Measurements from ENCODE around the gene PLIN4. TPM values are rescaled to one million over a fixed set of nuclear protein-coding genes. Genes with fewer than 3 reads are reported as not detected.

Gene PLIN4
- total and polyA plus RNA-seq, 8 donors = 0.88 to 4.0 (median 1.1) TPM

GRCh38 chr19:4523306-4524110 is 5.2 kb upstream of the PLIN4 start:
- intact Hi-C loops (cut with DNase I) = no loop called here
- Histone ChIP-seq H3K36me3 (no peaks in the 10 kb centered on the region), H3K4me1 (peaks cover 0 to 3% of the 10 kb centered on the region in 2 donors), H3K9me3 (no peaks in the 10 kb centered on the region), H3K27me3 (peaks cover 0 to 31% of the 10 kb centered on the region in 2 donors), H3K27ac (no peak overlapping the region), H3K4me3 (no peak overlapping the region)
- ATAC-seq = peak; percentile 66
- DNase-seq = peak in 2 of 4 donors; percentile 67 to 91
- TF ChIP-seq CTCF (IDR thresholded peaks at IDR 0.05) = peak; percentile 20 to 75

DNA sequence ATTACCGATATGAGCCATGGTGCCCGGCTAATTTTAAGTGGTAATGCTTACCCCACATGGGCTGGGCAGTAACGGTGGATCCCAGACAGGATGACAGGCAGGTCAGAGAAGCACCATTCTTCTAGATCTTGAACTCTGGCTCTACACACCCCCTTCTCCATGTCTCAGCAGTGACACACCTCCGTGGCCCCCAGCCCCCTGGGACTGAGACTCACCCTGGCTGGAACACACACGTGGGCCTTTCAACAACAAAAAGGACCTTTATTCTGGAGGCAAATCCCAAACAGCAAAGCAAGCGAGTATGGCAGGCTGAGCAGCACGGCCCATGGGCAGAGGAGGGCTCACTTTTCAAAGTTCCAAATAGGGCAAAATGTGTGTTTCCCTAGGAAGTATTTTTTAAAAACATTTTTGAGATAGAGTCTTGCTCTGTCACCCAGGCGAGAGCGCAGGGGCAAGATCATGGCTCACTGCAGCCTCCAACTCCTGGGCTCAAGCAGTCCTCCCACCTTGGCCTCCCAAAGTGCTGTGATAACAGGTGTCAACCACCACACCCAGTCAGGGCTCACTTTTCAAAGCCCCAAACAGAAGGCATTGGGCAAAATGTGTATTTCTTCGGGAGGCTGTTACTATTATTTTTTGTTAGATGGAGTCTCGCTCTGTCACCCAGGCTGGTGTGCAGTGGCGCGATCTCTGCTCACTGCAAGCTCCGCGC is 4.2 kb upstream of the PLIN4 start:
- intact Hi-C loops (cut with DNase I) = no loop called here
- Histone ChIP-seq H3K4me3 (no peak overlapping the region), H3K27ac (no peak overlapping the region), H3K27me3 (peaks cover 0 to 42% of the 10 kb centered on the region in 2 donors), H3K36me3 (no peaks in the 10 kb centered on the region), H3K9me3 (no peaks in the 10 kb centered on the region), H3K4me1 (peaks cover 0 to 3% of the 10 kb centered on the region in 2 donors)
- no peak for TF ChIP-seq CTCF (IDR thresholded peaks at IDR 0.05)
- no peak for ATAC-seq
- no peak for DNase-seq

- intact Hi-C loops (cut with DNase I) = no loop called here
- ATAC-seq (no peak), DNase-seq (no peak)
- H3K27me3 ChIP-seq = peaks cover 0 to 48% of the 10 kb centered on the region in 2 donors
- H3K9me3 ChIP-seq = no peaks in the 10 kb centered on the region
- no peak for TF ChIP-seq CTCF (IDR thresholded peaks at IDR 0.05)
- no peak overlapping the region for H3K27ac ChIP-seq
- H3K4me3 ChIP-seq = no peak overlapping the region
- peaks cover 0 to 3% of the 10 kb centered on the region in 2 donors for H3K4me1 ChIP-seq
- H3K36me3 ChIP-seq = no peaks in the 10 kb centered on the region
Measured at GRCh38 chr19:4521888-4522242, 3.6 kb upstream of the PLIN4 start.

- H3K36me3 ChIP-seq = no peaks in the 10 kb centered on the region
- no peaks in the 10 kb centered on the region for H3K9me3 ChIP-seq
- H3K4me1 ChIP-seq = peaks cover 0 to 3% of the 10 kb centered on the region in 2 donors
- DNase-seq (no peak), ATAC-seq (no peak)
- intact Hi-C loops (cut with DNase I) = no loop called here
- H3K27ac ChIP-seq = no peak overlapping the region
- H3K27me3 ChIP-seq = peaks cover 0 to 51% of the 10 kb centered on the region in 2 donors
- H3K4me3 ChIP-seq = no peak overlapping the region
- no peak for TF ChIP-seq CTCF (IDR thresholded peaks at IDR 0.05)
Measured at GRCh38 chr19:4521170-4521887, 3.0 kb upstream of the PLIN4 start.

All from left lung (tissue), 10 donors.